ENCODE data around the gene ATG14.

The ATG14 gene

DNA sequence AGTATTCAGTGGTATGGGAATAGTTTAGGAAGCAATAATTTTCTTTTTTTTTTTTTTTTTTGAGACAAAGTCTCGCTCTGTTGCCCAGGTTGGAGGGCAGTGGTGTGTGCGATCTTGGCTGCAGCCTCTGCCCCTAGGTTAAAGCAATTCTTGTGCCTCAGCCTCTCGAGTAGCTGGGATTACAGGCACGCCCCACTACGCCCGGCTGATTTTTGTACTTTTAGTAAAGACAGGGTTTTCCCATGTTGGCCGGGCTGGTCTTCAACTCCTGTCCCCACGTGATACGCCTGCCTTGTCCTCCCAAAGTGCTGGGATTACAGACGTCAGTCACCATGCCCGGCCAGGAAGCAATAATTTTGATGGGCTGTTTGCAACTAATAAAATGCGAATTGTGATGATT is 62.1 kb downstream of the ATG14 start:
- DNase-seq, result no peak

DNA sequence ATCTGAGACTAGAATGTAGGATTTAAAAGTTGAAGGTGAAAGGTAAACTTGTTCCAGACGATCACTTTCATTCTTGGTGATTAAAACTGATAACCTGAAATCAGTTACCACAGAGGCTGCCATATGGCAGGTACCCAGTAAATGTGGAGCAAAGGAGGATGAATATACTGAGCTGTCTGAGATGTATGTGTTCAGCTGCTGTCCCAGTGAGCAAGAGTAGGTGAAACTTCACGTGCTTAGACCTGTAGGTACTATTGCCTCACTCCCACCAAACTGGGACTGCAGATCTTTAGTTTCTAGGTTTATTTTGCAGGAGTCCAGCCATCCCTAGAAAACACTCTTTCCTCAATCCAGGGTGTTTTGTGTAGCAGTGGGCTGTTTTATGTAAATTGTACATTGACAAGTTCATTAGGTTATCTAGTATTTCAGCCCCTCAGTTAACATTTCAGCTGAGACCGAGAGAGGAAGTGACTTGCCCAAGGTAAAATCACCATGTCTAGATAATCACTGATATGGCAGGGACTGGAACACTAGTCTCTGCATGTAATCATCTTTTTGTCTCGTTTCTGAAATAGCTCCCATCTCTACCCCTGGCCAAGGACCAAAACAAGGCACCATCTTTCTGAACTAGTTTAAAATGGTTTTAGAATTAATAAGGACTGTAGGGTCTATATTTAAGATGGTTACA is 62.7 kb downstream of the ATG14 start:
- DNase-seq, result no peak

DNA sequence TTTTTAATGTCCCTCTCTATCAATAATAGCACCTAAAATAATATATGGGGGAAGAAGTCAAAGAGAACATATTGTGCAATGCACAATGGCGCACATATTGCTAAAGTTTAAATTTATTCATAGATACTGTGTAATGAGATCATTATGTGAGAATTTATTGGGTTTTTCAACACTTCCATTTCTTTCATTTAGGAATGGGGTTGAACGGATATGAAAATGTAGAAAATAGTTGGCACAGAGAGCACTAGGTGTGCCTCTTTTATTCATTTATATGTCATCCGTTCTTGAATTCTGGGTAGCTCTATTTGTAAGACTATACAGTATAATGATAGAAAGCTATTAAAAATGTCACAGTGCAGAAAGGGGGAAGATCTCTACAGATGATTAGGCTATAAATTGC is 63.9 kb downstream of the ATG14 start:
- no peak for DNase-seq

DNA sequence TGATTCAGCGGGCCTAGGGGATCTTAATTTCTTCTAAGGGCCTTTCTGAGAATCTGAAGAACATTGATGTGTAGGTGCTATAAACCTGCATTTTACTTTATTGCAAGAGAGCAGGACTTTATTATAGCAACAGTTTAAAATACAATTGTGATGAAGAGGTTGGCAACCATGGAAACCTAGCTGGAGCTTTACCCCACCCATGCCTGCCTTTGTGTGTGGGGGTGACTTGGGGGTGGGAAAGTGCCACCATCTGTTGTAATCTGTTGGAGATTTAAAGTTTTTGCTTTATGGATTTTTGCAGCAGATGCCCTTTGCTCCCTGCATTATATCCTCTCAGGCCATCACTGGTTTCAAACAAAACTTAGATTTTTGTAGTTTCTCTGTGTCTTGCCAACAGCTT is 64.6 kb downstream of the ATG14 start:
- no peak for DNase-seq

DNA sequence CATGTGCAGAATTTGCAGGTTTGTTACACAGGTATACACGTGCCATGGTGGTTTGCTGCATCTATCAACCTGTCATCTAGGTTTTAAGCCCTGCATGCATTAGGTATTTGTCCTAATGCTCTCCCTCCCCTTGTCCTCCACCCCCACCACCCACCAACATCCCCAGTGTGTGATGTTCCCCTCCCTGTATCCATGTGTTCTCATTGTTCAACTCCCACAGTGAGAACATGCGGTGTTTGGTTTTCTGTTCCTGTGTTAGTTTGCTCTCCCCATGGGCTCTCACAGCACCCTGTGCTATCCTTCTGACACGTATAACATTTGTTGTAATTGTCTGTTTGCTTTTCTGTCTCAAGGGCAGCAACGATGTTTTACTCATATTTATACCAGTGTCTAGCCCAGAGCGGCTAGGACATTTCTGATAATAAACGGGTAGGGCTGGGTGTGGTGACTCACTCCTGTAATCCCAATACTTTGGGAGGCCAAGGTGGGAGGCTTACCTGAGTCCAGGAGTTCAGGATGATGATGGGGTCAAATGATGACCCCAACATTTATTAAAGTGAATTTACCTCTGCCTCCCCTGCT is 67.0 kb downstream of the ATG14 start:
- peak; percentile 32 for DNase-seq

DNA sequence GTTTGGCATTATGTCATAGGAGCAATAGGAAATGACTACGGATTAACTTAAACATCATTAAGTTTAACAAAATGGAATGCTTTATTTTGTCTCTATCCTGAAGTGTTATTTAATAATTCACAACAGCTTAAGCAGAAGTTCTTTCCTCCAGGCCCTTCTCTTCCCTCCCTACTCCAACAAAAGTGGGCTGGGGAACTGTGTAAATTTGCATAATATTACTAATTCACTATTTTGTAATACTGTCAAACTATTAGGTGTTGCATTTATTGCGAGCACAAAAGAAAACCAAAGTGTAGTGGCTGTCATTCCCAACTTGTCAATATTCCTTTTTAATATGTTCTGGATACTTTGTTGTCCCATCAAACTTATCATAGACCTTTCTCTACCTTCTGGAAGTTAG is 69.8 kb downstream of the ATG14 start:
- no peak for DNase-seq

DNA sequence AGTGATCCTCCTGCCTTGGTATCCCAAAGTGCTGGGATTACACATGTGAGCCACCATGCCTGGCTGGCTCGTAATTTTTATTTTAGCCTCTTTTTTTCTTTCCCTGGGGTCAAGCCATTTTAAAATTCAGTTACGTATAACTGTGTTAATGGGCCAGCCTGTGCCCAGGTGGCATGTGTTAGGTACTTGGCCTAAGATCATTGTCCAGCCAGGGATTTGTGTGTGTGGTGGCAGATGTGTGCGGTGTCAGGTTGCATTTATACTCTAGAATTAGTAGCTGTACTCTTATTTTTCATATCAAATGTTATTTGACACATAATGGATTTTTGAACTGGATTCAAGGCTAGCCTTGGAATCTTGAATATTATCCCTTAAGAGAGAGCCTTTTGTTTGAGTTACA is 71.1 kb downstream of the ATG14 start:
- DNase-seq, result peak; percentile 44

DNA sequence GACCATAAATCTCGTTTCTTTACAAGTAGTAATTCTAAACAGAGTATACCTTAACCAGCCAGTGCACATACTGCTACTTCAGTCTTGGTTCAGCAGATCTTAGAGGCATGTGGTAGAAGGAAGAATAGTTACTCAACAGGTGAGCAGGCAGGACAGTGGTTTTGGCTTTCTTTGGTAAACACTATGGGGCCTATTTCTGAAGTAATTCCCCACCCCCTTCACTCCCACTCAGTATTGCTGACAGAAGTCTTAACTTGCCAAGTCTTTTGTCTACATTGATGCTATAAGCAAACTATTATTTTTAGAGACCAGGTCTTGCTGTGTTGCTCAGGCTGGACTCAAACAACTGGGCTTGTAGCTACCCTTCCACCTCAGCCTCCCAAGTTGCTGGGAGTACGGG is 71.9 kb downstream of the ATG14 start:
- DNase-seq, result peak; percentile 8

DNA sequence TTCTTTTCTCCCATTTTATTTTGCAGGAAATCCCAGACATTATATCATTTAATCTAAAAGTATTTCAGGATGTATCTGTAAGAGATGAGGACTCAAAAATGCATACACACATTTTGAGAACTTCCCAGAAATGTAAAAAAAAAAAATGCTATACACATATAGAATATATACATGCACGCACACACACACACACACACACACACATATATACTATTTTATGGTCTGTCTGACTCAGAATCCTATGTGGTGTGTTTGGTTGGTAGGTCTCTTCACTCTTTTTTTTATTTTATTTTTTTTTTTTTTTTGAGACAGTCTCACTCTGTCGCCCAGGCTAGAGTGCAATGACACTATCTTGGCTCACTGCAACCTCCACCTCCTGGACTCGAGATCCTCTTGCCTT is 74.9 kb downstream of the ATG14 start:
- DNase-seq, result no peak

DNA sequence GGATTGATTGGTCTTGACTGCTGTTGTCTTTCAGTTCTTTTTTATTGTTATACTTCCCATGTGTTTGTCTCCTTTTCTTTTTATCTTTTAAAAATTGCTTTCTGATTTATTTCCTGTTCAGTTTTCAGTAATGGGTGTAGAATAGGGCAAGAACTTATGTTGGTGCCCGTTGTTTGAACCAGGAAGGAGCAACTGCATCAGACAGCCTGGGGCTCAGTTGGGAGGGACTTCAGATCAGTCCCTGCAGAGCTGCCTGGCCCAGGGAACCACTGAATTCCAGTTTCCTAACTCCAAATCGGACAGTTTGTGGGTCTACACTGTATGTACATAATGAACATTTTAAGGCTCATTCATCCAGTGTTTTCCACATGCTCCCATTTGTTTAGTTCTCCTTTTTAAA is 75.5 kb downstream of the ATG14 start:
- DNase-seq, result no peak

DNA sequence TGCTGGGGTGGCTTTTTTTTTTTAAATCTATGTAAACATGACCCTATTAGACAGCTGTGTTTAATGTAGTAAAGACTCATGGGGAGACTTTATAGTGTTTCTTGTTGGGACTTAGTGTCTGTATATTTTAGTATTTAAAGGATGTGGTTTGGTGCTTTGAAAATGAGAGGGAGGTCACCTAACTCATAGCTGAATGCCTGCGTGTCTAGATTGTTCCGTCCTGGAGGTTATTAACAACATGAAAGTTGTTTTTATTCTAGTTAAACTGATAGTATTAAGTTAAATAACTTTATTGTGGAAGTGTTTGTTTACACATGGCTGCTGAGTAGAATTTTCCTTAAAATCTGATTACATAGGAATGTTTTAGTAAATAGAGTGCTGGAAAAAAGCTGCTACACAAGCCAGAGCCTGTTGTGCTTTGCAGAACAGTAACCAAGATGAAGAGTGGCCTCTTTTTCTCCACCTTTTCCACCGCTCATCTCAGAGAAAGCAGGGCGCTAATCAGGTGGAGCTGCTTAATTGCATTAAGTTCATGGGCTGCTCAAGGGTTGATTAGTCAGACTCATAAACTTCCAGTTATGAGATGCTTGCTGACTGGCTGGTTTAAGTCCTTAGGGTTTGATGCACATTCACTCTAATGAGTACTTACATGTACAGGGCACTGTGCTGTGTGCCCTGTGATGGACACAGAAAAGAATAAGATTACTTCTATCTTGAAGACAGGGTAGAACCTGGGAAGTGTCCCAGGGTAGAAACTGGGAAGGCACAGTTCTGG is 77.7 kb downstream of the ATG14 start:
- DNase-seq, result no peak

DNA sequence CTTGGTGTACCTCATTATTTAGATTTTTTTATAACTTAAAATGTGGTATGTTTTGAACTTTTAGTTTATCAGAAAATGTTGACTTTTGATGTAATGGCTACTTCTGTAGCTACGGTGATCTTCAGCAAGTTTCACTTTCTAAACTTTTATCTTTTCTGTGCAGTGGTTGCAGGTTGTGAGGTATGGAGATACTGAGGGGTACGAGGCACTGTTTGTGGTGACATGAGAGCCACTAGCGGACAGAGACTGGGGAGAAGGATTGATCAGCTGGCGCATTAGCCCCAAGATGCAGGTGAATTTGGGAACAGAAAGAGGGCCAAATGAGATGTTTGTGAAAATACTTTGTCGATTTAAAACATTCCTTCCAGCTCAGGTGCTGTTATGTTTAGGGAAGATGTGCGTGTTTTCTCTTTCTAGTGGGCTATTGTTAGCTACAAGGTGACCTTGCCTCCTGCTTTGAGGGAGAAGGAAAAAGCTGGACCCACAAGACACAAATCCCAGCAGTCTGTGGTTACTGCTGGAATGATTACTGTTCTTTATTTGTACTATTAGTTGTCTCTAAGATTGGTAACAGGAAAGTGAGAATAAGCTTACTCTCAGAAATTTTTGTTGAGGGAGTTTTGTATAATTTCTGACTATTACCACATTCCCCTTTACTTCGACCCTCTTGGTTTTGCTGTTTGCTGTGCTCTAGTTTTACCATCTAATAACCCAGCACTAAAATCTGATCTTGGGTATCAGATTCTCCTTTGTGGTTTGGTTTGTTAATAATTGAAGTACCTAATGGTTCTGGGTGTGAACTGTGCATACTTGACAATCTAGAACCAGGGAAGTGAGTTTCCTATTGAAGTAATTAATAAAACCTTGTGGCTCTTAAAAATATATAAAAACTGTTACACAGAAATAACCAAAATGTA is 78.7 kb downstream of the ATG14 start:
- DNase-seq, result peak; percentile 9

DNA sequence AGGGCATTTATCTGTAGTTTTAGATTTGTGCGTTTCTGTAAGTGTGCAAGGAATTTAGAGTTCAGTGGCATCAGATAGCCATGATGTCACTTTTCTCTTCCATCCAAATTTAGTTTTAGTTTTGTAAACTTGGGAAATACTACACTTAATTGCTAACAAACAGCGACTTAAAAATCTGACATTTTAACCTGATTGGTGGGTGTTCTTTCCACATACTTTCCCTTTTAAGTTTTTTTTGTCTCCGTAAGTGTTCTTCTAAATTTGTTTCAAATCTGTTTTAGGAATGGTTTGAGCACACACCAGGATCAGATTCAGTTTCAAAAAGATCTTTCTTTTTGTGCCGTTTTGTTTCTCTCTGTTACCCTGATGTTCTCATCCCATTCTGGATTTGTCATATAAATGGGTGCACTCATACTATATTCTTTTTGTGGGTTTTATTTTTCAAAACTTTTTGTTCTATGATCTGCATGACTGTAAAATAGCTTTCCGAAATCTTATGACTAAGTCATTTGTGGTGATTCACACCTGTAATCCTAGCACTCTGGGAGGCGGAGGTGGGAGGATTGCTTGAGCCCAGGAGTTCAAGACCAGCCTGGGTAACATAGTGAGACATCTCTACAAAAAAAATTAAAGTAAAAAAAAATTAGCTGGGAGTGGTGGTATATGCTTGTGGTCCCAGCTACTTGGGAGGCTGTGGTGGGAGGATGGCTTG is 81.5 kb downstream of the ATG14 start:
- DNase-seq, result no peak

DNA sequence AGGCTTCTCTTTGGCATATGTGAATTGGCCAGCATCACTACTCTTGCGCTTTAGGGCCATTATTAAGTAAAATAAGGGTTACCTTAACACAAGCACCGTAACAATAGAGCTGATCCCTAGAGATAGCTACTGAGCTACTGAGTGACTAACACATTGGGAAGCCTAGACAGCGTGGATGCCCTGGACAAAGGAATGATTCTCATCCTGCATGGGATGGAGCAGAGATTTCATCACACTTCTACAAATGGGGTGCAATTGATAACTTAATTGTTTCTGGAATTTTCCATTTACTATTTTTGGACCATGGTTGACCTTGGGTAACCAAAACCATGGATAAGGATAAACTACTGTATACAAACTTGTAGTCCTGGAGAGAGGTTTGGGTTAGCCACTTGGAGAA is 83.3 kb downstream of the ATG14 start:
- no peak for DNase-seq

DNA sequence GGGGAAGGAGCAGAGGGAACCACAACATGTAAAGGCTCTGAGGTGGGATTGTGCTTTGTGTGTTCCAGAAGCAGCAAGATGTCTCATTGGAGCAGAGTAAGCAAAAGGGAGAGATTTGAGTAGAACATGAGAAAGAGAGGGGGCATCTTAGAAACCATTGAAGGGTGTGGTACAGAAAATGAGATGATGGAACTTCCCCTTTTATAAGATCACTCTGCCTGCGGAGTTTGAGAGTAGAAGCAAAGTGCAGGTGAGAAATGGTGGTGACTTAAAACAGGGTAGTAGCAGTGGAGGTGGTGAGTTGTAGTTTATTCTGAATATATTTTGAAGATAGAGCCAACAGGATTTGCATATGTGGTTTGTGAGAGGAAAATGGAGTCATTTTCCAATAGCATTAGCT is 84.5 kb downstream of the ATG14 start:
- DNase-seq, result no peak

DNA sequence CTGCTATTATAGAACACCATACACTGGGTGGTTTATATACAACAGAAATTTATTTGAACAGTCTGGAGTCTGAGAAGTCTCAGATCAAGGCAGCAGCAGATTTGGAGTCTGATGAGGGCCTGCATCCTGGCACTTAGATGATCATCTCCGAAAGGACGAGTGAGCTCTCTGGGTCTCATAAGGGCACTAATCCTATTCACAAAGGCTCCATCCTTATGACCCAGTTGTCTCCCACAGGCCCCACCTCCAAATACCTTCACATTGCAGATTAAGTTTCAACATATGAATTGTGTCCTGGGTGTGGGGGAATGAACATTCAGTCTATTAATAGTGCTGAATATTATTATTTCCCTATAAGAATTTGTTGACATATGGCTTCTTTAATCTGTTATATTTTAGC is 86.8 kb downstream of the ATG14 start:
- no peak for DNase-seq

DNA sequence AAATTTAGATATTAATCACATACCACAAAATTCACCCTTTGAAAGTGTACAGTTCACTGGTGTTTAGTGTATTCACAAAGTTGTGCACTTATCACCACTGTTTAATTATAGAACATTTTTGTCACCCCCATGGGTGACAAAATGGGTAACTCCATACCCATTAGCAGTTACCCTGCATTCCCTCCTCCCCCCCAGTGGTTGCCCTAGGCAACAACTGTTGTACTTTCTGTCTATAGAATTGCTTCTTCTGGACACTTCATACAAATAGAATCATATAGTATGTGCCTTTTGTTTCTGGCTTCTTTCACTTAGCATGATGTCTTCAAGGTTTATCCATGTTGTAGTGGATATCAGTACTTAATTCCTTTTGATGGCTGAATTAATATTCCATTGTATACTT is 87.7 kb downstream of the ATG14 start:
- no peak for DNase-seq

DNA sequence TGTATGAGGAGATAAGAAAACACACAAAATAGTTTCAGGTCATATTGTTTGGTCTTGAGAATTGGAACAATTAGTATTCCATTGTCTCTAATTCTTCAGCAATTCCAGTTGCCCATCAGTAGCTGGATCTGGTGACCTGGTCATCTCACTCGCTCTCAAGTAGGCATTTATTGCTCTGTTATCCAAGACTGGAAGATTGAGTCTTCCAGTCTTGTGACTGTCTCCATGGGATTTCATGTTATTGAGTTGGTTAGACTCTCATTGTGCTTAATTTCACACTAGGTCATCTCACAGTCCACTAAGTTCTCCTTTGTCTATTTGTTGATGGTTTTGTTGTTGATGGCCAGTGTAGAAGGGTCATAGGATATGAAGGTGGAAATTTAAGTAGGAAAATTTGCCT is 92.9 kb downstream of the ATG14 start:
- DNase-seq, result no peak

DNA sequence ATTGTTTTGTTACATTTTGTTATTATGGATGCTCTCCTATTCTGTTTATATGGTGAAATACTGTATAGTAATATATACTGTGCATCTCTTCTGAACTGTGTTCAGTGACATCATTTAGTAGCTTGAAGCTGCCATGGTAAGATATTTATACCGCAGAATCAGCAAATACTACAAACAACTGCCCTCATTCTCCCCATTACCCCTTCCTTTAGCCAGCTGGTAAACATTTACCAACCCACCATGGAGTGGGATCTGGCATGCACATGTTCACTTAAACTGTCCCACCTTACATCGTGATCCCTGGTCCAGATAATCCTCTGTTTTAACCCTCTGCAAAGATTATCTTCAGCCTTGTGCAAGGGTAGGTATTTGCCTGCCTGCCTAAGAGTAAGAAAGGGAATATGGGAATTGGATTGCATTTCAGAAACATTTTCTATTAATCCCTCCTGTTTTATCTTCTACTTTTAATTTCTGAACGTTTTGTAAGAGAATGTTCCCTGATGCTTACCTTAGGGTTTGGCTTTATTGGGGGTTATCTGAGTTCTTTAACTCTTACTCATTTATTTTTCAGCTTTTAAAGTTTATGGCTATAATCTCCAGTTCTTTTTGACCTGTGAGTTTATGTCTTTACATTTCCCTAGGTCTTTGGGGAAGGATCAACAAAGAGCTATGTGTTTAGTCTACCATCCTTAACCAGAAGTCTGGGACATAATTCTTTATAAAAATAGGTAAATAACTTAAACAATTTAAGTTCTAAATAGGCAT is 93.9 kb downstream of the ATG14 start:
- no peak for DNase-seq

DNA sequence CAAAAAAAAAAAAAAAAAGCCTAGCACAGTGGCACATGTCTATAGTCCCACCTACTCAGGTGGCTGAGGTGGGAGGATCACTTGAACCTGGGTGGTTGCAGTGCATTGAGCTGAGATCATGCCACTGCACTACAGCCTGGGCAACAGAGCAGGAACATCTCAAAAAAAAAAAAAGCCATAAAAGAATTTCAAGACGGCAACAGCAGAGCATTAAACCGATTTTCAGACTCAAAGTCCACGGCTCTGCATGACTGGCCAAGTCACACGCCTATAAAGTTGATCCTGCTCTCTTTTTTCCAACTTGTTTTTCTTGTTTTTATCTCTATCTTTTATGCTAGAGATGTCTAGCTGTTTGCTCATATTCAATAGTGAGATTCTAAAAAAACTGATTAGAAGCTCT is 95.1 kb downstream of the ATG14 start:
- DNase-seq, result no peak

Measured in NCI-H2029 (cell line).